Activated CD4-positive, alpha-beta T cell treated with anti-CD3 and anti-CD28 coated beads, Interleukin-2, amount 50 U/mL, for 1 hour (primary cell): ENCODE measurements around the gene KIRREL1.

Experiments used
- DNase-seq: peaks from one replicate; pipeline ENCODE4 v3.0.0-alpha.2; 2020

Gene KIRREL1

DNA sequence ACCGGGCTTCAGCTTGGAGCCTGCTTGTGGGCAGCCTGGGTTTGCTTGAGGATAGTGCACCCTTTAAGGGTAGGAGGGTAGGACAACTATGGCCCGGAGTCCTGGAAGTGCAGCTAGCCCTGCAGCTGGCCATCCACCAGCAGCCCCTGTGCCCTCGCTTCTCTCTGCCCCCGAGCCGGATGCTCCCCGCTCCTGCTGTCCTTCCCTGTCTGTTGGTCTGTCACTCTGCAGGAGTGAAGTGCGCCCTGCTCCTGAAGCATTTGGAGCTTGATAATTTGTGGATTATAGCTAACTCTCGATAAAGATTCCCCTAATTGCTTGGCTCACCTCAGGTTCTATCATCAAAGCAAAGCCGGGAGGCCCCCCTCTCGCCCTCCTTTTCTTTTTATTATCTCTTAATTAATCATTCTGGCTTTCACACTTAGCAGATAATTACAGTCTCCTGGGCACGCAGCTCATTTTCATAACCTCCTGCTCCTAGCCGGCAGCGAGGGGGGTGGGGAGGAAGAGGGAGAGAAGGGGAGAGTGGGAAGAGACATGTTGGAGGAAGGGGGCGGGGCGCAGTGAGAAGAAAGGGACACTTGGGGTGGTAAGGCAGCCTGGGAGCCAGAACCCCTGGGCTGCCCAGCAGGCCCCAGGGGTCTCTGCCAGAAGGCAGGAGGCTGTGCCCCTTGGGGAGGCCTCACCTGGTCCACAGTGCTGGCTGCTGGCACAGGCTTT, 14.4 kb downstream of the KIRREL1 start:
- no peak for DNase-seq

DNA sequence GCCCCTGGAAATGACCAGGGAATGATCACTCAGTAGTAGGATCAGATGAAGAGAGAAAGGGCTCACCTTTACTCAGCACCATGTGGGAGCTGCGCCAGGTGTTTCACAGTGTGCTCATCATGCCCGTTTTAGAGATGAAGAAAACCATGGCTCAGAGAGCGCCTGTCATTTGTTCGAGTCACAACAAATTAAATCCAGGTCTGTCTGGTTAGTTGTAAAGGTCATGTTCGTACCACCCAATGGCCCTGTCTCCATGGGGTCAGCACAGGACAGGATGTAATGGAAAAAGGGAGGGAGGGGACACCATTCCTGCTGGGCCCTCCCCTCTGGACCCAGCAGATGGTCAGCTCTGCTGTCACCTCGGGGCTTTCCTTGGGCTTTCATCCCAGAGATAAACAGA, 15.2 kb downstream of the KIRREL1 start:
- no peak for DNase-seq

DNA sequence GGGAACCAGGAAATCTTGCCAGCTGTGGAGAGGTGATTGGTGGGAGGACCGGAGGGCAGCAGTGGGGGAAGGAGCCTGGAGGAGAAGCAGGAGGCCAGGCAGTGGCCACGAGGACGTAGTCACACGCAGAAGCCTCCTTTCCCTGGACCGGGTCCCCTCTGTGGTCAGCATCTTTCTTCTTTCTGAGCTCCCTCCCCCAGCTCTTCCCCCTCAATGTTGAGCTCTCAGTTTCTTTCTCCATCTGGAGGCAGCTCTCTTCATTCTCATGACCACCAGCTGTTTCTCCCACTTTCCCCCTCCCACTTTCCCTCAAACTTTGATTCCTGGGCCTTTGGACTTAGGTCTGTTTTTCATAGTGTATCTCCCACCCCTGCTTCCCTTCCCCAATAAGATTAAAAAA, 18.3 kb downstream of the KIRREL1 start:
- no peak for DNase-seq

DNA sequence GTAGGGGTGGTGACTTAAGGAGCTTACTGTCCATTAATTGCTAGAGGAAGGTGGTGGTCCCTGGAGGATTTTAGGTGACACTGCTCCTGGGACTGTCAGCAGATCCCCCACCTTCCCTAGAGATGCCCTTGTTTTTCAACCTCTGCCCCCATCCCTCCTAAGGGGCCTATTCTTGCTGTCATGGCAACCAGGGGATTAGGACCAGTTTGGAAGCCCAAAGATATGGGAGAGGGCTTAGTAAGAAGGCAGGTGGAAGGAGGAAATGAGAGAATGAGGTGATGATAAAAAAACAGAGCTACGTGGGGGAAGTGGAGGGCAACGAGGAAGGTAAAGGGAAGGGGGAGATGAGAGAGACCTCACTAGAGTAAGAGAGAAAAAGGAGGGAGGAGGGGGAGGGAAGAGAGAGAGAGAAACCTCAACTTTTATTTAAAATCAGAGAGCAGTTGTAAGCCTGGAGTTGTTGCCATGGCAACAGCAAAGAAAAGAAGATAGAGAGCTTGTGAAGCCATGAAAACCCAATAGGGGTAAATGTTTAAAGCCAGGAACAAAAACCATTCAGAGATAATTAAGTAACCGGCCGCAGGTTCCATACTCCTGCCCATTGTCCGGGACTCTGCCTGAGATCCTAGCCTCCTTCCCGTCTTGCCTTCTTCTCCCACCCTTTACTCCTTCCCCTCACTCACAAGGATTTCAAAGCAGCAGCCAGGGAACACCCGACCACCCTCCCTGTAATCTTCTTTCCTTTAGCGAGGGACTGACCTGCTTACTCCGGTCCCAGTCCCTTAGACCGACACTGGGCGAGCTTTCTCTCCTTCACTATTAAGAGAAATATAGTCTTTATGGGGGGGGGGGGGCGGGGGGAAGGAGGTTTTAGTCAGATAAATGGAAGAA, 20.6 kb downstream of the KIRREL1 start:
- no peak for DNase-seq

DNA sequence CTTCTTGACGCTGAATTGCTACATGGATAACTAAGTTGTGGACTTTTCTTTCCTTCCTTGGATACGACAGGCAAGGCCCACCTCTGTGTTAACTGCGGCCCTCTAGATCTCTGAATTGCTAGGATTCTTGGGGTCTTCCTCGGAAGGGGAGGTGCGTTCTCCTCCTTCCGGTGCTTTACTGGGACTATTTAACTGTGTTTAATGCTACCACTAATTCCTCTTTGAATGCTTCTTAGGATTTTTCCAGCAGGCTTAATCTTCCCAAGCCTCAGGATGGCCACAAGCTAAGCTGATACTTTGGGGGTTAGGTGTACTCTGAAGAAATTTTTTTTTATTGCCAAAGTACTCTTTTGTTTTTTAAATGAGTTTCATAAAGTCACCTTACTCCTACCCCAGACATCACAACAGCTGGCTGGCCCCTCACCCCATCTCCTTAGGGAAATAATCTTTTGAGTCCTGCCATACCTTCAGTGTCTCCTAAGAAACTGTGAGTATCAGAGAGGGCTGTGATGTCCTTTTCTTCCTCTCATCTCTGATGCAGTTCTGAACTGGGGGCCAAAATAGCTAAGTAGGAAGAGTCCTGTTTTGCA, 21.4 kb downstream of the KIRREL1 start:
- DNase-seq: no peak

DNA sequence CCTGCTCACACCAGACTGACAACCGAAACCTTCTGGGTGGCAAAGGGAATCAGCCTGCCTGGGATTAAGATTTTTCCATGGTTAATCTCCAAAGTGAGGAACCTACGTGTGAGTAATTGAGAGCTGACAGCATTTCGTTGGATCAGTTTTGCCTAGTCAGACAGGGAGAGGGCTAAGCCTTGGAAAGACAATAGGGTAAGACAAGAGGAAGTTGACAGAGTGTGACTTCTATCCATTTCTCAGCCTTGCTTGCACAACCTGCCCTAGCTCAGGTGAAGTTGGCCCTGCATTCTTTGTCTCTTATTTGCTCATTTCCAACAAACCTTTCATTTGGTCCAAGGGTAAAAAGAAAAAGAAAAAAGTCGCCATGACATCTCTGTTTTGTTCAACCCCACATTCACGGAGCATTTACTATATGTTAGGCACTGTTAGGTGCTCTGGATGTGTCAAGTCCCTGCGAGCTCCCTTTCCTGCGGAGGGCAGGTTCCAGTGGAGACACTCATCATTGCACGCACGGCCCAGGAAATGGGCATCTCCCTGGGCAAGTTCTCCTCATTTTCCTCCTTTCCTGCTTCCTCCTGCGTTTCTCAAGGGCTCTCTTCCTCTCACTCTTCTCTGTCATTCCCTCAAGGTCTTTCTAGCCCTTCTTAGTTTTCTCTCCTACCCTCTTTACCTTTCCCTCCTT, 23.3 kb downstream of the KIRREL1 start:
- DNase-seq: no peak

DNA sequence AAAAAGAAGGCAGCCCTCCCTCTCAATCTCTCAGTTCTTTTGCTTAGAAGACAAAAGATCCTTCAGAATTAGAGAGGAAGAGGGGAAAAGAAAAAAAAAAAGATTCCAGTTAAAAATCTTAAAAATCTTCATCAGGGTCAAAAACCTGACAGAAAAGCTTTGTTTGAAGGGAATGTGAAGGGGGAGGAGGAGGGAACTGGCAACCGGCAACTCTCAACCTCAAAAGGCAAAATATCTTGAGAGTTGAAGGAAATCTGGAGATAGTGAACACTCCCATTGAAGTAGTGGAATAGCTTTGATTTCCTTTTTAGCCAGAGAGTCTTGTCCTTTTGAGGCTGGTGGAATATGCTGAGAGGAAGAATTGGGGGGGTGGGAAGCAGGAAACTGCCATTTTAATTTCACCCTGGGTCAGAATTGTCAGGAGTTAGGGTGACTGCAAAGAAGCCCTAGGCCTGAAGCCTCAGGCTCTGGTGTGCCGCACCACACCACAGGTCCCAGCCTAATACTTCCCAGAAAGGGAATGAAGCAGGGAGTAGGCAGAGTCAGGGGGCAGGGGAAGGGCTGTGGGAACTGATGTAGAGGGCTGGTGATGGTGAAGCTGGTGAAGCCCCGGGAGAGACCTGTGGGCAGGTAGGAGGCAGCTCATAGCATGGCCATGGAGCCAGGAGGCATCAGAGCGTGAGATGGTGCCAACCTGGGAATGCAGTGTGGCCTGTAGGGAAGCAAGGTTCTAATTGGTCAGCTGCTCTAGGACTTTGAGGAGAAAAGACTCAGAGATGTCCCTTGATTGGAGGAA, 24.6 kb downstream of the KIRREL1 start:
- no peak for DNase-seq

DNA sequence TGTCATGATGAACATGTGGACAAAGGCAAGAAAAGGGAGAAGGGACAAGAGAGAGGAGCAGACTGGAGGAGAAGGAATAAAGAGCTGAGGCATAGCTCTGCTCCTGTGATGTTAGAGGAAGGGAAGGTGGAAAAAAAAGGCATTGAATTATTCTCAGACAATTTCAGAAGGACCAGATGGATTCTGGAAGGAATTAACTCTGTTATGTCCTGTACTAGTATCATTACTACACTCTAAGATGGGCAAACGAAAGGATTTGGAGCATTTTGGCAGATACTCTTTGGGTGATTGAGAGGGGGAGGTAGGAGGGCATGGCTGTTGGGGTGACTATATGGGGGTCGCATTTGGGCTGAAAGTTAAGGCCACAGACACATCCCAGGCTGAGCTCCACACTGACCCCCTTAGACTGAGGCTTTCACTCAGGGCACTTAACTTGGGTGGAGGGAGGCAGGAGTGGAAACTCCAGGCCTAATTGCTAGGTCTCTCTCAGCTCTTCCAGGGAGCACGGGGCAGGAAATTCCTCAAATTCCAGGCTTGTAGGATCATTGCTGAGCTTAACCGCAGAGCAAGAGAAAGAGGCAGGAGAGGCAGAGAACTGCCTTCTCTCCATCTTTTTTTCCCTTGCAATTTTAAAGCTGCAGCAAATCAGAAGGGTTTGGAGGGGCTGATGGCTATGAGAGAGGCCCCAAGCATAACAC, 25.9 kb downstream of the KIRREL1 start:
- no peak for DNase-seq

- DNase-seq: no peak
Observed at GRCh38 chr1:158020259-158020885, 26.9 kb downstream of the KIRREL1 start.

- DNase-seq: no peak
Observed at GRCh38 chr1:158020886-158021620, 27.6 kb downstream of the KIRREL1 start.

DNA sequence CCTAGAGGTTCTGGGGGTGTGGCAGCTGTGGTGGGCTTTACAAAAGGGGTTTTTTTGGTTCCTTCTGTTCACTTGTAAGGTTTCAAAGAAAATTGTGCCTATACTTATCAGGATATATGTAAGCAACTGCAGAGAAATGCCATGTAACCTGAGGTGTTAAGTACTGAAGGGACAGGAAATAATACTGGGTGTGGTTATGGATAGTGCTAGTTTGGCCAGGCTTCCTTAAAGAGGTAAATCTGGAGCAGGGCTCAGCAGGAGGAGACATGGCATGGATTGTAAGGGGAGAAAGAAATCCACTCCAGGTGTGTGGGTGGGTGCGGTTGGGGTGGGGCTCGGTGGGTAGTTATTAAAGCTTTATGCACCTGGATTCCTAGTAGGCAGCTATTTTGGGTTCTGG, 28.3 kb downstream of the KIRREL1 start:
- no peak for DNase-seq

GRCh38 chr1:158022554-158023312, 29.3 kb downstream of the KIRREL1 start:
- no peak for DNase-seq

- DNase-seq: no peak
Observed at GRCh38 chr1:158024737-158025136, 31.3 kb downstream of the KIRREL1 start.

- DNase-seq: no peak
Observed at GRCh38 chr1:158025576-158026230, 32.3 kb downstream of the KIRREL1 start.

GRCh38 chr1:158026651-158027050, 33.2 kb downstream of the KIRREL1 start:
- no peak for DNase-seq

GRCh38 chr1:158027508-158027907, 34.1 kb downstream of the KIRREL1 start:
- DNase-seq: no peak

DNA sequence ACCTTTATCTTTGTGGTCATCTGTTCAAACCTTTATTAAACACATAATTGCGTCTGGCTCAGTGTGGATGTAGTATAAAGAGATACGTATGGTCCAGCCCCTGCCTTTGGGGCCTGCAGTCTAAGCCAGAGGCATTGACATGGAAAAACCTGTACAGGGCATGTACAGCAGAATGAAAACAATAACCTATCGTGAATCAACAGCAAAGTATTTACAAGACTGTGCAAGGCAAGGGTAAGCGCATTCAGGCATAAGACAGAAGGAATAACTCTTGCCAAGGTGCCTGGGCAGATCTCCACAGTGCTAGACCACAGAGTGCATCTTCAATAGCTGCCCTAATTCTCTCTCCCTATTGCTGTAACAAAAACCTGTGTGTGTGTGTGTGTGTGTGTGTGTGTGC, 35.5 kb downstream of the KIRREL1 start:
- no peak for DNase-seq

DNA sequence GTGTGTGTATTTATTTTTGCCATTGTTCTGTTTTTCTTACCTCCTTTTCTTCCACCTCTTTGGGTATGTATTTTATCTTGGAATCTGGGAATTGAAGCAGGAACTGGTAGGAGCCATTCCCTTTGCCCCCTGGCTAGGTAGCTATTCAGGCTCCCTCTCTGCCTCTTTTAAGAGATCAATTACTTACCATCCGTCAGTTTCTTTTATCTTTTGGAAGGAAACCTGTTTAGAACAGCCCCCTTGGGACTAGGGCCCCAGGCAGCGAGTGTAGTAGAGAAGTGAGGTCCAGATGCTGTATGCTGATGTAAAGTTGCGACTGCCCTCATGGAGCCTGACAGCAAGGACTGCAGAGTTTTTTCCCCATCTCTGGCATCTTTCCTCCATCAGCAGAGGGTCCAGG, 41.6 kb downstream of the KIRREL1 start:
- no peak for DNase-seq

GRCh38 chr1:158035976-158036583, 42.6 kb downstream of the KIRREL1 start:
- DNase-seq: no peak
